Activated gamma-delta T cell treated with anti-CD3 and anti-CD28 coated beads, Interleukin-2, amount 50 U/mL, for 16 hours (primary cell): ENCODE measurements around the gene SLC9A6.
"Not testable (repeated sequence)": the region's sequence is repeated elsewhere in the genome, so short reads cannot be mapped to it uniquely, and the experiment has no call there.

Experiments used
- DNase-seq: peaks from one replicate; pipeline ENCODE4 v3.0.0-alpha.2; 2020; ENCODE audit warnings: low read depth

SLC9A6 gene

GRCh38 chrX:136029766-136030165 lies 44.5 kb downstream of the SLC9A6 start:
- DNase-seq: no peak

DNA sequence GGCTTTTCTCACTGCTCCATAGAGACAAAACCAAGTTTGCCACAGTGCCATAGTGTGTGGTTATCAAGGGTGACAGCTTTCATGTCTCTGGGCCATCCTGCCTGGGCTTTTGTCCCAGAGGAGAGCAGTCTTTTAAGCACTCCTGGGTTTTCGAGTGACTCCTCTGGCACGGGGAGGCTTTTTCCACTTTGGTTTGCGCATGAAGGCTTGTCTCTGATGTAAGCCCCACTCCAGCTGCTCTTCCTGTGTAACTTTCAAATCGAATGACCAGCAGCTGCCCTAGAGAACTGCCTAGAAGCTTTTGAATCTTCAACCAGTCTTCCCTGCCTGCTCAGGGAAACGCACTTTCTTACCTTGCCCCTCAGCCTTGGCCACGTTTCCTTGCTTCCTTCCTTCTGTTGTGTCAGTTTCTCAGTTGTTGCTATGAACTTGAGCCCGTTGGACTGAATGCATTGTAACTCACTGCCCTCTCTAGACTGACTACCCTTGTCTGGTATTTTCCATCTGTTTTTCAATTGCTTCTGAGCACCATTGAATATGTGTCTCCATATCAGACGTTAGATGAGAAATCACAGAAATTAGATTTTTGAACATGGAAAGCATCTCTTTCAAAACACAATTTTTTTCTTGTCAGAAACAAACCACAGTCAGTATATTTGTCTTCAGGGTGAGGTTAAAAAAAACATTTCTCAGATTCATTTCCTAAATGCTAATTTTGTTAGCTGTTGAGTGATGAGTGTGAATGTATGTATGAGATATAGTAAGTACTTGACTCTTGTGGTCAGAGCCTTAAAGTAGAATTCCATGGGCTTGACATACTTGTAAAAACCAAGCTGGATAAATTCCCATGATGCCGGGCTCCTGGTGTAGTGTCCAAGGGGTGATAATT lies 45.3 kb downstream of the SLC9A6 start:
- DNase-seq: no peak

- no peak for DNase-seq
Measured at GRCh38 chrX:136031626-136032025, 46.4 kb downstream of the SLC9A6 start.

DNA sequence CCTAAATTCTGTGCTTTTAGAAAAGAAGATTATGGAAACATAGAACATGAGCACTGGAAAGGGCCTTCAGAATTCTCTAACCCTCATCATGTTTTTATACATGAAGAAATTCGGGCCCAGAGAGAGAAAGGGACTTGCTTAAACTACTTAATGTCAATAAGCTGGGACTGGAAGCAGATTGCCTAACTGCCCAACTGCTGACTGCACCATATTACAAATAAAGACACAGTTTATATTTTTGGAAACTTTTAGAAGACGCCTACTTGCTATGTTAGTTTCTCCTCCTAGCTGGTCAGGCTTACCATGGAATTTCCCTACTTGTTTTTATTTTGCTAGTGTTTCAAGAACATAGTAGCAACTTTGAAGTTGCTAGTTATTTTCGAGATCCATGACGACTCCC lies 47.1 kb downstream of the SLC9A6 start:
- DNase-seq: no peak

GRCh38 chrX:136034668-136035067 lies 49.4 kb downstream of the SLC9A6 start:
- DNase-seq: no peak

GRCh38 chrX:136035663-136036062 lies 50.4 kb downstream of the SLC9A6 start:
- no peak for DNase-seq

GRCh38 chrX:136039485-136039884 lies 54.2 kb downstream of the SLC9A6 start:
- DNase-seq: no peak

GRCh38 chrX:136039968-136040367 lies 54.7 kb downstream of the SLC9A6 start:
- no peak for DNase-seq

GRCh38 chrX:136041254-136041812 lies 56.1 kb downstream of the SLC9A6 start:
- no peak for DNase-seq

GRCh38 chrX:136045008-136045407 lies 59.8 kb downstream of the SLC9A6 start:
- no peak for DNase-seq

- no peak for DNase-seq
Measured at GRCh38 chrX:136046295-136047015, 61.2 kb downstream of the SLC9A6 start.

GRCh38 chrX:136047016-136047642 lies 61.9 kb downstream of the SLC9A6 start:
- DNase-seq: no peak

GRCh38 chrX:136047969-136048368 lies 62.7 kb downstream of the SLC9A6 start:
- no peak for DNase-seq

DNA sequence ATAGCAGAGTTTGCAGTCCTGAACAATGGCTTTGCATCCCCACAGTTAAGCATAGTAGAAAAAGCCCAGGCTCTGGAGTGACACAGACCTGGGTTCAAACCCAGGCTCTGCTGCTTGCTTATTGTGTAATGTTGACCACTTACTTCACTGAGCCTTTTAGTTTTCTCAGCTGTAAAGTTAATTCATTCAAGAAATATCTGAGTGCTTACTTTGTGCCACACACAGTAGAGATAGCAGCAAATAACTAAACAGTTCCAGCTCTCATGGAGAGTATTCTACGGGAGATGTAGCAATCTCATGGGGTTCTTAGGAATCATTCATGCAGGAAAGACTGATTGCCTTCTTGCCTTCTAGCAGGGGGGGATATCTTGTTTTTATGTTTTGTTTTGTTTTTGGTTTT lies 63.2 kb downstream of the SLC9A6 start:
- DNase-seq: no peak

DNA sequence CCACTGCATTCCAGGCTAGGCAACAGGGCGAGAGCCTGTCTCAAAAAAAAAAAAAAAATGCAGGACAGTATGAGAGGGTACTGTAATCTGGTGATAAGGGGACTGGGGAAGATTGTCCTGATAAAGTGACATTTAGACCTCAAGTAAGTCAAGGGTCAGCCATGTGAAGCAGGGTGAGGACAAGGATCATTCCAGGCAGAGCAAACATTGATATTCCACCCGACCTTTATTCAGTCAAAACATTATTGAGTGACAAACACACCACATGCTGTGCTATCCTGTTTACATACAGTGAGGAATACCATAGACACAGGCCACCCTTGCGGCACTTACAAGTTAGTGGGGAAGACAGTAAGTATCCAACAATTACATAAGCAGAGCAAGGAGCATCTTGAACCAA lies 64.4 kb downstream of the SLC9A6 start:
- no peak for DNase-seq

GRCh38 chrX:136050875-136051274 lies 65.6 kb downstream of the SLC9A6 start:
- DNase-seq: not testable (repeated sequence)

- DNase-seq: no peak
Measured at GRCh38 chrX:136051611-136052010, 66.4 kb downstream of the SLC9A6 start.

DNA sequence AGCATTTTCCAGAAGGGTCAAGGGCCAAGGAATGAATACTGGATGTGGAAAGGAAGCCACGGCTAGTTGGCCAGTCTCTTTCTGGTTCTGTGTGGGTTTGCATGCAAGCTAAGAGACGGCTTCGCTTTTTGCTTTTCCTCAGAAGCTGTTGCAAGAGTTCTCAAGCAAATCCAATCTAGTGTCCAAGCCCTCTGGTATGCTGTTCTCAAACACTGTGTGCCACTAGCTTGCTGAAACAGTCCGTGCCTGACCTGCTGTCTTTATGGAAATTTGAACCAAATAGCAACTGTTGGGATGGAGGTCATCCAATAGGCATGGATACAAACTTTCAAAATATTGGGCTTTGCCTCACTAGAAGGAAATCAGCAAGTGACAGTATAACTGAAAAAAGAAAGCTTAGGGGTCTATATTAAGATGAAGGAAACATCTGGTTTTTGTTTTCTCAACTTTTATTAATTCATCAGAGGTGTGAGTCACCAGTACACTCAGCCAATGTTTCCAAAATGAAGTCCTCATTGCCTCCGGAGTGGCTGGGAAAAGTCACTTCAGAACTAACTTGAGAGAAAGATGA lies 70.5 kb downstream of the SLC9A6 start:
- DNase-seq: no peak

GRCh38 chrX:136057567-136057966 lies 72.3 kb downstream of the SLC9A6 start:
- no peak for DNase-seq

GRCh38 chrX:136059350-136059749 lies 74.1 kb downstream of the SLC9A6 start:
- no peak for DNase-seq

DNA sequence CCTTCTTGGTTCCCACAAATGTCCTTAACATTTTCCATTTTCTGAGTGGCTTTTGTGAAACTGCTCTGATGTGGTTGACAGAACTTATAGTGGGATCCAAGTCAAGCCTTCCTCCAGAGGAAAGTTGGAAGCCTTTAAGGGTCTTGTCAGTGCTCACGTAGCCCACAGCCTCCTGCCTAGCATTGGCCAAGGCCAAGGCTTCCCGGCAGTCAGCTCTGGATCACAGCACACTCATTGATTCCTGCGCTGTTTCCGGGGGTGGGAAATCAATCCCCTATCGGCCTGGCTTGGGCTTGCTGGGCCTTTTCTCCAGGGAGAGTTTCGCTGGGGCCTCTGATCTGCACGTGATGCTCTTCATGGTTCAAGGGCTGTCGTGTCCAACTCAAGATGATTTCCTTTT lies 76.1 kb downstream of the SLC9A6 start:
- no peak for DNase-seq

GRCh38 chrX:136061696-136062095 lies 76.5 kb downstream of the SLC9A6 start:
- DNase-seq: no peak
